HEK293 (cell line): ENCODE measurements around the gene C8G.

ENCODE experiments used
- CTCF ChIA-PET: fragments of 350-600 bp; formaldehyde crosslinking; extraction: SDS; loops from one replicate; lab custom pipeline; 2021; ENCODE audit warnings: antibody characterized with exemption; lab: Yijun Ruan, JAX
- POLR2A ChIA-PET: fragments of 300-600 bp; formaldehyde crosslinking; extraction: SDS; loops from one replicate; lab custom pipeline; 2020; ENCODE audit warnings: antibody characterized with exemption, inconsistent platforms; lab: Yijun Ruan, JAX
- H3K27ac ChIP-seq: fragments of 200-500 bp; sonication (Bioruptor generic); 2 replicates; pipeline ENCODE4 v1.5.1; 2014; ENCODE audit warnings: low read depth, low read length, control low read depth, inconsistent platforms; ENCODE audit errors: extremely low read depth
- H3K36me3 ChIP-seq, 2 experiments: fragments of 200-500 bp in 1 of 2; sonication (Bioruptor generic) in 1 of 2; 1 replicate in 1 of 2; 2 replicates in 1 of 2; pipeline ENCODE4 v1.5.1; 2014 to 2017; ENCODE audit warnings: inconsistent platforms in 2 of 2, low read length in 2 of 2; ENCODE audit not compliant: control insufficient read depth in 2 of 2, insufficient read depth in 1 of 2
- H3K4me1 ChIP-seq: fragments of 200-500 bp; sonication (Bioruptor generic); 2 replicates; pipeline ENCODE4 v1.5.1; 2014; ENCODE audit warnings: mild to moderate bottlenecking, low read length, inconsistent platforms; ENCODE audit not compliant: control insufficient read depth, insufficient read depth
- H3K4me3 ChIP-seq: 2 replicates; pipeline ENCODE4 v1.5.1; 2011; ENCODE audit warnings: low read depth, mild to moderate bottlenecking, control low read depth, low read length, moderate library complexity
- H3K9me3 ChIP-seq: fragments of 200-500 bp; sonication (Bioruptor generic); 2 replicates; pipeline ENCODE4 v1.5.1; 2014; ENCODE audit warnings: low read depth, low read length, inconsistent platforms; ENCODE audit not compliant: control insufficient read depth, insufficient read depth
- GLIS1 ChIP-seq: fragments of 450-650 bp; formaldehyde crosslinking; IDR thresholded peaks from 2 replicates; pipeline ENCODE4 v1.5.1; 2016; ENCODE audit warnings: missing biosample characterization, missing genetic modification characterization
- KLF17 ChIP-seq: fragments of 450-650 bp; formaldehyde crosslinking; IDR thresholded peaks from 2 replicates; pipeline ENCODE4 v1.5.1; 2016; ENCODE audit warnings: missing biosample characterization, missing genetic modification characterization
- MYNN ChIP-seq: fragments of 450-650 bp; formaldehyde crosslinking; IDR thresholded peaks from 2 replicates; pipeline ENCODE4 v1.5.1; 2016; ENCODE audit warnings: missing biosample characterization, missing genetic modification characterization, borderline replicate concordance
- SCRT1 ChIP-seq: fragments of 450-650 bp; formaldehyde crosslinking; IDR thresholded peaks from 2 replicates; pipeline ENCODE4 v1.5.1; 2016; ENCODE audit warnings: missing biosample characterization, missing genetic modification characterization, borderline replicate concordance
- SP2 ChIP-seq: fragments of 450-650 bp; formaldehyde crosslinking; IDR thresholded peaks from 2 replicates; pipeline ENCODE4 v1.5.1; 2016; ENCODE audit warnings: missing biosample characterization, missing genetic modification characterization
- WT1 ChIP-seq: fragments of 450-650 bp; formaldehyde crosslinking; IDR thresholded peaks from 2 replicates; pipeline ENCODE4 v1.5.1; 2016; ENCODE audit warnings: missing biosample characterization, missing genetic modification characterization
- ZBTB11 ChIP-seq: fragments of 450-650 bp; formaldehyde crosslinking; conservative IDR thresholded peaks from 2 replicates; pipeline ENCODE4 v1.5.1; 2016; ENCODE audit warnings: low read depth, missing biosample characterization, missing genetic modification characterization
- ZBTB48 ChIP-seq: fragments of 450-650 bp; formaldehyde crosslinking; IDR thresholded peaks from 2 replicates; pipeline ENCODE4 v1.5.1; 2016; ENCODE audit warnings: missing biosample characterization, missing genetic modification characterization
- ZBTB6 ChIP-seq: fragments of 450-650 bp; formaldehyde crosslinking; IDR thresholded peaks from 2 replicates; pipeline ENCODE4 v1.5.1; 2017; ENCODE audit warnings: missing biosample characterization, missing genetic modification characterization
- ZFP3 ChIP-seq: fragments of 450-650 bp; formaldehyde crosslinking; IDR thresholded peaks from 2 replicates; pipeline ENCODE4 v1.5.1; 2016; ENCODE audit warnings: low read depth, missing biosample characterization, missing genetic modification characterization
- ZFP69B ChIP-seq: fragments of 450-650 bp; formaldehyde crosslinking; IDR thresholded peaks from 2 replicates; pipeline ENCODE4 v1.5.1; 2016; ENCODE audit warnings: missing biosample characterization, missing genetic modification characterization
- ZNF132 ChIP-seq: fragments of 450-650 bp; formaldehyde crosslinking; IDR thresholded peaks from 2 replicates; pipeline ENCODE4 v1.5.1; 2017; ENCODE audit warnings: missing biosample characterization, missing genetic modification characterization, borderline replicate concordance
- ZNF175 ChIP-seq: fragments of 450-650 bp; formaldehyde crosslinking; IDR thresholded peaks from 2 replicates; pipeline ENCODE4 v1.5.1; 2016; ENCODE audit warnings: missing biosample characterization, missing genetic modification characterization
- ZNF280C ChIP-seq: fragments of 450-650 bp; formaldehyde crosslinking; IDR thresholded peaks from 2 replicates; pipeline ENCODE4 v1.5.1; 2016; ENCODE audit warnings: missing biosample characterization, missing genetic modification characterization
- ZNF302 ChIP-seq: fragments of 450-650 bp; formaldehyde crosslinking; IDR thresholded peaks from 2 replicates; pipeline ENCODE4 v1.5.1; 2016; ENCODE audit warnings: missing biosample characterization, missing genetic modification characterization, low read depth
- ZNF324 ChIP-seq: fragments of 450-650 bp; formaldehyde crosslinking; IDR thresholded peaks from 2 replicates; pipeline ENCODE4 v1.5.1; 2016; ENCODE audit warnings: missing biosample characterization, missing genetic modification characterization
- ZNF549 ChIP-seq: fragments of 450-650 bp; IDR thresholded peaks from 2 replicates; pipeline ENCODE4 v1.5.1; 2018; ENCODE audit warnings: missing biosample characterization, missing genetic modification characterization, mild to moderate bottlenecking, inconsistent platforms, moderate library complexity
- ZNF585B ChIP-seq: fragments of 450-650 bp; formaldehyde crosslinking; IDR thresholded peaks from 2 replicates; pipeline ENCODE4 v1.5.1; 2016; ENCODE audit warnings: missing biosample characterization, missing genetic modification characterization
- ZNF664 ChIP-seq: fragments of 450-650 bp; formaldehyde crosslinking; IDR thresholded peaks from 2 replicates; pipeline ENCODE4 v1.5.1; 2016; ENCODE audit warnings: missing biosample characterization, missing genetic modification characterization
- ZNF692 ChIP-seq: fragments of 450-650 bp; formaldehyde crosslinking; IDR thresholded peaks from 2 replicates; pipeline ENCODE4 v1.5.1; 2016; ENCODE audit warnings: missing biosample characterization, missing genetic modification characterization

C8G gene

GRCh38 chr9:136994888-136995230, 49.8 kb downstream of the C8G start:
- H3K9me3 ChIP-seq = no peaks in the 10 kb centered on the region
- H3K27ac ChIP-seq = no peak overlapping the region
- TF ChIP-seq WT1 = no peak
- TF ChIP-seq ZNF664 (tag by site-specific recombination) = no peak
- TF ChIP-seq ZNF280C (tag by site-specific recombination) = no peak
- TF ChIP-seq ZBTB11 = no peak
- TF ChIP-seq ZNF132 (tag by site-specific recombination) = no peak
- TF ChIP-seq ZFP69B (tag by site-specific recombination) = no peak
- no peak for TF ChIP-seq SP2 (tag by site-specific recombination)
- no peak for TF ChIP-seq ZNF175
- no peak for TF ChIP-seq ZNF585B (tag by site-specific recombination)
- no peak for TF ChIP-seq SCRT1 (tag by site-specific recombination)
- no peak for TF ChIP-seq ZNF324 (tag by site-specific recombination)
- TF ChIP-seq KLF17 = no peak
- TF ChIP-seq MYNN = no peak
- no peak for TF ChIP-seq ZBTB48
- no peak for TF ChIP-seq ZNF549 (tag by site-specific recombination)
- no peak for TF ChIP-seq ZNF692 (tag by site-specific recombination)
- TF ChIP-seq ZBTB6 (tag by site-specific recombination) = no peak
- TF ChIP-seq GLIS1 = no peak
- TF ChIP-seq ZNF302 (tag by site-specific recombination) = no peak
- TF ChIP-seq ZFP3 (tag by site-specific recombination) = no peak
- TF ChIP-seq, all 188 proteins: peak for 0
- peaks cover 0 to 18% of the 10 kb centered on the region in 2 experiments; a peak in 1 of 3 replicates for H3K36me3 ChIP-seq
- H3K4me3 ChIP-seq = no peak overlapping the region
- POLR2A ChIA-PET = no interaction called here
- peaks cover 5% of the 10 kb centered on the region for H3K4me1 ChIP-seq
- CTCF ChIA-PET = interaction anchor here (0.7 kb wide), 1 partner anchor 21 kb away, joined by 3 read pairs; no protein-coding TSS in a partner anchor
